Smooth muscle cell of the brain vasculature (primary cell): ENCODE results near the gene CDC42EP3.

Source experiments
- DNase-seq: peaks from one replicate; pipeline ENCODE4 v3.0.0-alpha.2; 2012; ENCODE audit warnings: low read depth, low spot score

CDC42EP3 gene

GRCh38 chr2:37656512-37657423, 14.7 kb downstream of the CDC42EP3 start:
- no peak for DNase-seq

- DNase-seq = no peak
These were observed 16.3 kb downstream of the CDC42EP3 start for GRCh38 chr2:37654932-37655841.

GRCh38 chr2:37654419-37654818, 17.0 kb downstream of the CDC42EP3 start:
- no peak for DNase-seq

- DNase-seq = no peak
These were observed 17.6 kb downstream of the CDC42EP3 start for GRCh38 chr2:37653805-37654378.

GRCh38 chr2:37653093-37653492, 18.3 kb downstream of the CDC42EP3 start:
- DNase-seq = no peak

- DNase-seq = peak; percentile 72
These were observed 19.2 kb downstream of the CDC42EP3 start for GRCh38 chr2:37652199-37652640.

GRCh38 chr2:37650548-37651093, 20.8 kb downstream of the CDC42EP3 start:
- DNase-seq = no peak

- DNase-seq = no peak
These were observed 21.9 kb downstream of the CDC42EP3 start for GRCh38 chr2:37649518-37649917.

GRCh38 chr2:37648331-37649011, 23.0 kb downstream of the CDC42EP3 start:
- no peak for DNase-seq

GRCh38 chr2:37647971-37648330, 23.5 kb downstream of the CDC42EP3 start:
- DNase-seq = no peak

- no peak for DNase-seq
These were observed 25.6 kb downstream of the CDC42EP3 start for GRCh38 chr2:37645836-37646235.

- DNase-seq = no peak
These were observed 26.1 kb downstream of the CDC42EP3 start for GRCh38 chr2:37645362-37645761.

GRCh38 chr2:37644191-37644590, 27.3 kb downstream of the CDC42EP3 start:
- no peak for DNase-seq

GRCh38 chr2:37643730-37644078, 27.7 kb downstream of the CDC42EP3 start:
- no peak for DNase-seq

- no peak for DNase-seq
These were observed 28.3 kb downstream of the CDC42EP3 start for GRCh38 chr2:37642907-37643729.

- no peak for DNase-seq
These were observed 29.8 kb downstream of the CDC42EP3 start for GRCh38 chr2:37641582-37642171.

- no peak for DNase-seq
These were observed 31.8 kb downstream of the CDC42EP3 start for GRCh38 chr2:37639631-37640030.

GRCh38 chr2:37638973-37639372, 32.5 kb downstream of the CDC42EP3 start:
- no peak for DNase-seq

- DNase-seq = no peak
These were observed 33.5 kb downstream of the CDC42EP3 start for GRCh38 chr2:37637985-37638384.
